K562 (cell line): ENCODE results near the gene TBCCD1. TPM values are rescaled to one million over a fixed set of nuclear protein-coding genes. Genes with fewer than 3 reads are reported as not detected.

Experiments used
- ATAC-seq: fragments of 200-7000 bp; cut with Tn5 transposase; 3 replicates; pipeline ENCODE4 v1.9.1; 2020; ENCODE audit warnings: moderate library complexity
- BruUV-seq: library from RNA; stranded (reverse); fragments of 400-500 nt; replicated peaks from 2 replicates; lab custom pipeline; 2021; lab: Mats Ljungman, UMichigan
- CTCF ChIA-PET: fragments of 300-600 bp; formaldehyde crosslinking; extraction: SDS; loops from one replicate; lab custom pipeline; 2021; ENCODE audit warnings: low intra/inter-chr PET ratio; lab: Yijun Ruan, JAX
- POLR2A ChIA-PET: fragments of 300-600, 350-650 bp; sonication (Branson Sonifier 250); formaldehyde crosslinking; extraction: SDS; loops from one replicate; lab custom pipeline; 2021; ENCODE audit warnings: antibody characterized with exemption, inconsistent platforms; lab: Yijun Ruan, JAX
- DNase-seq, 4 experiments: peaks; one replicate each; pipeline versions ENCODE4 v3.0.0 to v3.0.0-alpha.2; 2011 to 2018; ENCODE audit warnings: low spot score in 3 of 4, mixed read lengths in 3 of 4; ENCODE audit errors: extremely low read depth in 1 of 4
- FAIRE-seq: peaks from 2 replicates; lab custom pipeline; 2011; peaks lifted over from hg19 to GRCh38; lab: Jason Lieb, UNC
- H2AFZ ChIP-seq: 2 replicates; pipeline ENCODE4 v1.6.0; 2011; ENCODE audit warnings: low read depth, low read length, control low read depth, inconsistent platforms
- H3K27ac ChIP-seq: fragments of 200-600 bp; 3 replicates; pipeline ENCODE4 v1.8.0; 2011; ENCODE audit warnings: low read depth, mild to moderate bottlenecking, control low read depth, inconsistent platforms, low read length, moderate library complexity, mixed read lengths; ENCODE audit errors: extremely low read depth
- H3K27me3 ChIP-seq, 2 experiments: fragments of 300-600 bp in 1 of 2; 2 replicates in 1 of 2; 3 replicates in 1 of 2; pipeline versions ENCODE4 v1.6.0 to v1.8.0; 2011; ENCODE audit warnings: inconsistent platforms in 2 of 2, low read length in 2 of 2, mild to moderate bottlenecking in 1 of 2, mixed read lengths in 1 of 2, moderate library complexity in 1 of 2; ENCODE audit not compliant: control insufficient read depth in 2 of 2, insufficient read depth in 2 of 2
- H3K36me3 ChIP-seq: fragments of 300-600 bp; 3 replicates; pipeline ENCODE4 v1.8.0; 2011; ENCODE audit warnings: mild to moderate bottlenecking, low read length, inconsistent platforms; ENCODE audit not compliant: control insufficient read depth, insufficient read depth
- H3K4me1 ChIP-seq, 2 experiments: fragments of 200-600 bp in 1 of 2; replicated peaks in 1 of 2; 2 replicates in 1 of 2; 3 replicates in 1 of 2; pipeline versions ENCODE4 v1.5.1 to v1.8.0; 2011; ENCODE audit warnings: inconsistent platforms in 2 of 2, low read length in 2 of 2, mild to moderate bottlenecking in 1 of 2, mixed read lengths in 1 of 2, moderate library complexity in 1 of 2; ENCODE audit not compliant: control insufficient read depth in 2 of 2, insufficient read depth in 2 of 2
- H3K4me2 ChIP-seq: 2 replicates; pipeline ENCODE4 v1.6.1; 2011; ENCODE audit warnings: low read length, control low read depth, inconsistent platforms, mixed read lengths; ENCODE audit not compliant: insufficient read depth
- H3K4me3 ChIP-seq: fragments of 200-600 bp; sonication (generic), shearing (Covaris generic); 2 replicates; pipeline ENCODE4 v1.5.1; 2016; ENCODE audit warnings: control low read depth, inconsistent platforms
- H3K79me2 ChIP-seq: fragments of 200-600 bp; 3 replicates; pipeline ENCODE4 v1.8.0; 2011; ENCODE audit warnings: low read length, inconsistent platforms; ENCODE audit not compliant: control insufficient read depth, insufficient read depth
- H3K9ac ChIP-seq, 2 experiments: 2 replicates each; pipeline versions ENCODE4 v1.6.0 to v1.6.1; 2011; ENCODE audit warnings: low read depth in 2 of 2, low read length in 2 of 2, control low read depth in 1 of 2, inconsistent platforms in 1 of 2, mild to moderate bottlenecking in 1 of 2, mixed read lengths in 1 of 2; ENCODE audit not compliant: insufficient read depth in 1 of 2
- H3K9me1 ChIP-seq: one replicate; pipeline ENCODE4 v1.6.0; 2011; ENCODE audit warnings: inconsistent platforms, mild to moderate bottlenecking, low read length, moderate library complexity; ENCODE audit not compliant: control insufficient read depth, insufficient read depth
- H3K9me3 ChIP-seq: replicated peaks from 2 replicates; pipeline ENCODE4 v1.5.1; 2011; ENCODE audit warnings: low read depth, low read length, inconsistent platforms; ENCODE audit not compliant: control insufficient read depth, insufficient read depth
- H4K20me1 ChIP-seq: replicated peaks from 2 replicates; pipeline ENCODE4 v1.6.1; 2011; ENCODE audit warnings: low read length, inconsistent platforms, mixed read lengths; ENCODE audit not compliant: control insufficient read depth, insufficient read depth
- ATF7 ChIP-seq: fragments of 450-650 bp; IDR thresholded peaks from 2 replicates; pipeline ENCODE4 v1.7.1; 2014; ENCODE audit warnings: mild to moderate bottlenecking, moderate library complexity
- BDP1 ChIP-seq: IDR thresholded peaks from 3 replicates; pipeline ENCODE4 v1.6.1; 2011; ENCODE audit not compliant: insufficient read length, insufficient read depth
- ETS2 ChIP-seq: IDR thresholded peaks from 2 replicates; pipeline ENCODE4 v1.6.1; 2016; ENCODE audit warnings: borderline replicate concordance, missing genetic modification characterization, mild to moderate bottlenecking, moderate library complexity, missing compliant biosample characterization; ENCODE audit not compliant: poor library complexity, severe bottlenecking
- EZH2 ChIP-seq: IDR thresholded peaks from 2 replicates; pipeline ENCODE4 v1.6.1; 2012; ENCODE audit warnings: low read depth, mild to moderate bottlenecking, inconsistent platforms, low read length, borderline replicate concordance
- FIP1L1 ChIP-seq: fragments of 200-400 bp; formaldehyde crosslinking; IDR thresholded peaks from 2 replicates; pipeline ENCODE4 v1.6.1; 2018; ENCODE audit warnings: mild to moderate bottlenecking, low read depth, low read length; ENCODE audit not compliant: poor library complexity, severe bottlenecking
- HMBOX1 ChIP-seq: sonication (generic); IDR thresholded peaks from 2 replicates; pipeline ENCODE4 v1.6.1; 2016
- JUND ChIP-seq, 2 experiments: IDR thresholded peaks; 2 replicates in 1 of 2; 3 replicates in 1 of 2; pipeline ENCODE4 v1.6.1; 2011; ENCODE audit warnings: borderline replicate concordance in 2 of 2, low read depth in 2 of 2, low read length in 2 of 2, improper control_type of control experiment in 1 of 2, missing biosample characterization in 1 of 2, missing genetic modification characterization in 1 of 2, missing genetic modification reagents in 1 of 2
- KDM5B ChIP-seq: fragments of 200-600 bp; sonication (generic); IDR thresholded peaks from 2 replicates; pipeline ENCODE4 v1.6.1; 2012; ENCODE audit warnings: low read depth, mild to moderate bottlenecking, moderate library complexity, low read length, control low read depth, inconsistent platforms; ENCODE audit not compliant: insufficient replicate concordance
- NUFIP1 ChIP-seq: fragments of 450-650 bp; IDR thresholded peaks from 2 replicates; pipeline ENCODE4 v1.6.1; 2018; ENCODE audit not compliant: partially characterized antibody
- SAFB2 ChIP-seq: fragments of 200-400 bp; formaldehyde crosslinking; IDR thresholded peaks from 2 replicates; pipeline ENCODE4 v1.6.1; 2018; ENCODE audit warnings: borderline replicate concordance, low read length, low read depth, moderate library complexity; ENCODE audit not compliant: severe bottlenecking
- TRIM25 ChIP-seq: fragments of 450-650 bp; IDR thresholded peaks from 2 replicates; pipeline ENCODE4 v1.7.0; 2016; ENCODE audit warnings: borderline replicate concordance
- USF1 ChIP-seq: sonication (generic); formaldehyde crosslinking; IDR thresholded peaks from 2 replicates; pipeline ENCODE4 v1.9.0; 2022; ENCODE audit warnings: mild to moderate bottlenecking, missing genetic modification reagents
- ZBTB1 ChIP-seq: sonication (generic); formaldehyde crosslinking; IDR thresholded peaks from 2 replicates; pipeline ENCODE4 v1.8.1; 2023; ENCODE audit warnings: missing genetic modification reagents, low read depth, mild to moderate bottlenecking, borderline replicate concordance
- ZFP1 ChIP-seq: fragments of 450-650 bp; formaldehyde crosslinking; IDR thresholded peaks from 2 replicates; pipeline ENCODE4 v1.4.0; 2020; ENCODE audit warnings: mild to moderate bottlenecking, mixed read lengths
- ZNF75A ChIP-seq: fragments of 450-650 bp; formaldehyde crosslinking; IDR thresholded peaks from 2 replicates; pipeline ENCODE4 v1.4.0; 2020; ENCODE audit warnings: mild to moderate bottlenecking
- ZNF830 ChIP-seq: fragments of 250-450 bp; sonication (Bioruptor Pico); IDR thresholded peaks from 2 replicates; pipeline ENCODE4 v1.5.0; 2021; ENCODE audit warnings: mild to moderate bottlenecking
- WGBS: fragments of 100-300 bp; shearing (Covaris generic); methylation state at CpG from one replicate; pipeline ENCODE4 v1.1.6; 2016; ENCODE audit warnings: low coverage, mixed read lengths; ENCODE audit not compliant: insufficient coverage; ENCODE audit errors: missing lambda C conversion rate; 5-methylcytosine and 5-hydroxymethylcytosine counted together
- in situ Hi-C: fragments of 300-500 bp; cut with MboI; formaldehyde crosslinking; loops from 4 replicates; pipeline ENCODE4 v1.15.0; 2018; ENCODE audit warnings: inconsistent platforms, mixed read lengths
- intact Hi-C: fragments of 100-400 bp; cut with micrococcal nuclease; formaldehyde crosslinking; loops from 2 replicates; pipeline ENCODE4 v1.14.2; 2022
- polyA plus RNA-seq, 8 experiments: library from polyadenylated mRNA; depleted of rRNA in 4 of 8; stranded (reverse) in 5 of 8; unstranded in 3 of 8; fragments of >200 nt; fragmentation: Nextera tagmentation in 2 of 8; fragmentation: Illumina TruSeq in 1 of 8; extraction: Ambion mirVana in 2 of 8; extraction: Trizol in 1 of 8; gene quantifications; 2 replicates each; pipeline versions ENCODE4 v1.2.1 to v1.2.3, GENCODE V29; 2011 to 2014; ENCODE audit warnings: inconsistent platforms in 1 of 8, missing spikeins in 1 of 8
- total RNA-seq, 7 experiments: library from RNA; depleted of rRNA in 6 of 7; stranded (reverse); fragments of >200 nt in 6 of 7; fragmentation: Illumina TruSeq in 2 of 7; extraction: Trizol in 2 of 7; gene quantifications; 2 replicates each; pipeline versions ENCODE4 v1.2.1 to v1.2.3, GENCODE V29; 2011 to 2021; ENCODE audit warnings: low replicate concordance in 1 of 7

Gene TBCCD1
- total and polyA plus RNA-seq, 9 of the 15 experiments (the other 6 are each of a cell fraction or from before 2014, with no cell fraction given) = 17.7 to 31.1 (median 21.2) TPM

- DNase-seq = no peak
- peaks cover 7% of the 10 kb centered on the region; the same call in 1 of the 2 replicates for H4K20me1 ChIP-seq
- ATAC-seq = no peak
- ChIA-PET POLR2A (interaction anchor here (0.6 kb wide), 1 partner anchor 570 kb away, joined by 3 read pairs; no protein-coding TSS in a partner anchor), CTCF (no interaction called here)
- no peaks in the 10 kb centered on the region for H3K36me3 ChIP-seq
- BruUV-seq = no TSS peak
- no peak overlapping the region for H3K4me2 ChIP-seq
- no peaks in the 10 kb centered on the region for H3K79me2 ChIP-seq
- FAIRE-seq = no peak
- H3K4me3 ChIP-seq = no peak overlapping the region
- intact Hi-C loops = no loop called here
- H3K4me1 ChIP-seq = no peaks in the 10 kb centered on the region
- no peak overlapping the region for H3K27ac ChIP-seq
- in situ Hi-C loops = no loop called here
- H3K27me3 ChIP-seq = peaks cover 8 to 44% of the 10 kb centered on the region in 2 experiments; a peak in 3 of 5 replicates
- no peak for TF ChIP-seq BDP1
- no peak for TF ChIP-seq USF1
- no peak for TF ChIP-seq ZNF75A (CRISPR knock-in tag)
- TF ChIP-seq JUND (IDR thresholded peaks at IDR 0.05; ENCODE audit: borderline replicate concordance, low read depth, low read length) = no peak
- TF ChIP-seq JUND (tag; IDR thresholded peaks at IDR 0.05; ENCODE audit: borderline replicate concordance, low read depth, low read length) = no peak
- no peak for TF ChIP-seq ZBTB1
- no peak for TF ChIP-seq FIP1L1
- TF ChIP-seq ATF7 = no peak
- no peak for TF ChIP-seq ZNF830 (CRISPR knock-in tag)
- no peak for TF ChIP-seq TRIM25
- TF ChIP-seq HMBOX1 = no peak
- TF ChIP-seq KDM5B = no peak
- TF ChIP-seq NUFIP1 = no peak
- no peak for TF ChIP-seq EZH2
- no peak for TF ChIP-seq ZFP1
- TF ChIP-seq ETS2 = no peak
- no peak for TF ChIP-seq SAFB2
- TF ChIP-seq, all 486 proteins: peak for 0
- no peaks in the 10 kb centered on the region for H3K9me1 ChIP-seq
- WGBS = 6% methylated on average over 5 of the region's 5 CpGs
- H3K9me3 ChIP-seq = no peaks in the 10 kb centered on the region
- no peak overlapping the region for H3K9ac ChIP-seq
- no peak overlapping the region for H2AFZ ChIP-seq
Measured at GRCh38 chr3:186513386-186513785, 53.8 kb downstream of the TBCCD1 start.
